Gastrocnemius medialis (tissue), 4 donors: Measurements from ENCODE around the gene TRIM62.

Experiments
- POLR2A ChIP-seq, 2 donors: fragments of 450-650 bp; IDR thresholded peaks; one replicate each; pipeline ENCODE4 v1.6.1; 2017; ENCODE audit warnings: antibody characterized with exemption in 2 of 2, mild to moderate bottlenecking in 2 of 2, moderate library complexity in 2 of 2
- TF ChIP-seq, protein P1 (sequence below), 5 experiments: fragments of 450-650 bp in 3 of 5; fragments of 200-600 bp in 2 of 5; sonication (generic) in 2 of 5; IDR thresholded peaks in 4 of 5; conservative IDR thresholded peaks in 1 of 5; 1 replicate in 4 of 5; 2 replicates in 1 of 5; pipeline ENCODE4 v1.5.1; 2016 to 2019; ENCODE audit warnings: antibody characterized with exemption in 5 of 5, mild to moderate bottlenecking in 3 of 5, moderate library complexity in 3 of 5

DNA sequence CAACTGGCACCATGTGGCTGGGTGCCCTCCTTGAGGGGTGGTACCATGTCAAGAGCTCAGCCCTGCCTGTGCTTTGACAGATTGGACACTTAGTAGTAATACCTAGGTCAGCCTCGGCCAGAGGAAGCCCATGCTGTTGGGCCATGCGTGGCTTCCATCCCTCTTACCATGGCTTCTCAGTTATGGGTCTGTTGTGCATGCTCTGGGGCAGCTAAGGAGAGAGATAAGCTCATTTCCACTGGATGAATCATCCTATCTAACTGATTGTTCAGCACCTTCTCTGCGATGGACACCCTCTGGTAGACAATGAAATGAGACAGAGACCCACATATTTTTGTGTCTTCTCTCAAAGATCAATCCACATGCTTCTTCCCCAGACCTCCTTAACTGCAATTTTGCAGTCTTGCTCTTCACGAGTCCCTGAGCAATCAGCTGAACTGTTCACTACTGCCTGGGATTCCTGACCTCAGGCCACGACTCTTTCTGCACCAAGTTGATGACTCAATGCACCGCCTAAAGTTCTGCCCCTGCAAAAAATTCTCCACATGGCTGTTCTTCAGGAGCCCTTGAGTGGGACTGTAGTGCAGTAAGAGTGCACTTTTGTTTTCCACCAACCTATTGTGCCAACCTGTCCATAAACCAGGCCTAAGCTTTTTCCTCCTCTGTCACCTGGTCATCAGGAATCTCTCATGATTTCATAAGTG lies 6.9 kb upstream of the TRIM62 start:
- no peak for TF ChIP-seq POLR2A (IDR thresholded peaks at IDR 0.05)
- TF ChIP-seq, protein P1, sequence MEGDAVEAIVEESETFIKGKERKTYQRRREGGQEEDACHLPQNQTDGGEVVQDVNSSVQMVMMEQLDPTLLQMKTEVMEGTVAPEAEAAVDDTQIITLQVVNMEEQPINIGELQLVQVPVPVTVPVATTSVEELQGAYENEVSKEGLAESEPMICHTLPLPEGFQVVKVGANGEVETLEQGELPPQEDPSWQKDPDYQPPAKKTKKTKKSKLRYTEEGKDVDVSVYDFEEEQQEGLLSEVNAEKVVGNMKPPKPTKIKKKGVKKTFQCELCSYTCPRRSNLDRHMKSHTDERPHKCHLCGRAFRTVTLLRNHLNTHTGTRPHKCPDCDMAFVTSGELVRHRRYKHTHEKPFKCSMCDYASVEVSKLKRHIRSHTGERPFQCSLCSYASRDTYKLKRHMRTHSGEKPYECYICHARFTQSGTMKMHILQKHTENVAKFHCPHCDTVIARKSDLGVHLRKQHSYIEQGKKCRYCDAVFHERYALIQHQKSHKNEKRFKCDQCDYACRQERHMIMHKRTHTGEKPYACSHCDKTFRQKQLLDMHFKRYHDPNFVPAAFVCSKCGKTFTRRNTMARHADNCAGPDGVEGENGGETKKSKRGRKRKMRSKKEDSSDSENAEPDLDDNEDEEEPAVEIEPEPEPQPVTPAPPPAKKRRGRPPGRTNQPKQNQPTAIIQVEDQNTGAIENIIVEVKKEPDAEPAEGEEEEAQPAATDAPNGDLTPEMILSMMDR (IDR thresholded peaks at IDR 0.05 in 4 of 5, conservative IDR thresholded peaks at IDR 0.05 in 1 of 5), result no peak
